Measurements from ENCODE around the gene STARD8. TPM values are rescaled to one million over a fixed set of nuclear protein-coding genes. Genes with fewer than 3 reads are reported as not detected.

Gene STARD8
- total and polyA plus RNA-seq, 7 donors: 0.92 to 10.7 (median 5.3) TPM

DNA sequence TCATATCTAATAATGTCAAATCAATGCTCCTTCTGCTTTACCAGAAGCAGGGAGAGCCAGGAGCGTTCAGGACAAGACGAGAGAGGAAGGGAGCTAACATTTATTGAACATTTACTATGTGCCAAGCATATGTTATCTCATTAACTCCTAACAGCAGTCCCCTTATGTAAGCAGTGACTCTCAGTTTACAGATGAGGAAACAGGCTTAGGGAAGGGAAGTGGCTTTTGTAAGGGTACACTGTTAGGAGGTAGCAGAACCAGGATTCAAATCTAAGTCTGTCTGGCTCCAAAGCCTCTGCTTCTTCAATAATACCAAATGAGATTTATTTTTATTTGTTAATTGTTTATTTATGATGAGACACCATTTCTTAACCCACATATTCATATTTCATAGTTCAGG lies 2.6 kb upstream of the STARD8 start:
- Histone ChIP-seq H3K27me3 (no peaks in the 10 kb centered on the region), H3K4me3 (no peak overlapping the region), H3K9me3 (no peaks in the 10 kb centered on the region), H3K36me3 (no peaks in the 10 kb centered on the region), H3K4me1 (peaks cover 0 to 10% (median 4%) of the 10 kb centered on the region in 4 donors), H3K27ac (no peak overlapping the region)
- WGBS, 2 donors: 85 to 92% methylated on average over 2 of the region's 2 CpGs
- DNase-seq: no peak
- intact Hi-C loops (cut with DNase I): no loop called here
- no peak for TF ChIP-seq EP300 (IDR thresholded peaks at IDR 0.05)
- no peak for TF ChIP-seq POLR2AphosphoS5 (IDR thresholded peaks at IDR 0.05)
- no peak for TF ChIP-seq POLR2A (IDR thresholded peaks at IDR 0.05)
- TF ChIP-seq, protein P1, sequence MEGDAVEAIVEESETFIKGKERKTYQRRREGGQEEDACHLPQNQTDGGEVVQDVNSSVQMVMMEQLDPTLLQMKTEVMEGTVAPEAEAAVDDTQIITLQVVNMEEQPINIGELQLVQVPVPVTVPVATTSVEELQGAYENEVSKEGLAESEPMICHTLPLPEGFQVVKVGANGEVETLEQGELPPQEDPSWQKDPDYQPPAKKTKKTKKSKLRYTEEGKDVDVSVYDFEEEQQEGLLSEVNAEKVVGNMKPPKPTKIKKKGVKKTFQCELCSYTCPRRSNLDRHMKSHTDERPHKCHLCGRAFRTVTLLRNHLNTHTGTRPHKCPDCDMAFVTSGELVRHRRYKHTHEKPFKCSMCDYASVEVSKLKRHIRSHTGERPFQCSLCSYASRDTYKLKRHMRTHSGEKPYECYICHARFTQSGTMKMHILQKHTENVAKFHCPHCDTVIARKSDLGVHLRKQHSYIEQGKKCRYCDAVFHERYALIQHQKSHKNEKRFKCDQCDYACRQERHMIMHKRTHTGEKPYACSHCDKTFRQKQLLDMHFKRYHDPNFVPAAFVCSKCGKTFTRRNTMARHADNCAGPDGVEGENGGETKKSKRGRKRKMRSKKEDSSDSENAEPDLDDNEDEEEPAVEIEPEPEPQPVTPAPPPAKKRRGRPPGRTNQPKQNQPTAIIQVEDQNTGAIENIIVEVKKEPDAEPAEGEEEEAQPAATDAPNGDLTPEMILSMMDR (IDR thresholded peaks at IDR 0.05): no peak

DNA sequence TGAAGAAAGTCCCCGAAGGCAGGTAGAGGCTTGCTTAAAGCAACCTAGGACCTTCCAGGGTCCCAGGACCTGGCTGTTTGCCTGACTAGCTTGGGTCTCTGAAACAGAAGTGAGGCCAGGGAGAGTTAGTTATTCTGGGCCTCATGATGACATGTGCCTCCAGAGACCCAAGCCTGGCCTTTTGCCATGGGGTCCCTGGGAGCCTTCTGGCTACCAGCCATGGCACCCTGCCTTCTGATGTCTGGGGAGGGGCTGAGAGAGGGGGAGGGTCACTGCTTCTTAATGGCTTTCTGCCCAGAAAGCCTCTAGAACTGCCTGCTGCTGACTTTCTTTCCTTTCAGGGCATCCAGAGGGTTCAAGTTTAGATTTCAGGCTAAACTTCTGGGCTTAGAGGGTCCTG lies 1.0 kb upstream of the STARD8 start:
- TF ChIP-seq, protein P1 (IDR thresholded peaks at IDR 0.05): no peak
- no peak for TF ChIP-seq POLR2AphosphoS5 (IDR thresholded peaks at IDR 0.05)
- TF ChIP-seq POLR2A (IDR thresholded peaks at IDR 0.05): no peak
- TF ChIP-seq EP300 (IDR thresholded peaks at IDR 0.05): no peak
- H3K27ac ChIP-seq: no peak overlapping the region
- 81 to 86% methylated on average over 1 of the region's 1 CpG for WGBS, 2 donors
- intact Hi-C loops (cut with DNase I): no loop called here
- H3K27me3 ChIP-seq: no peaks in the 10 kb centered on the region
- H3K9me3 ChIP-seq: no peaks in the 10 kb centered on the region
- H3K36me3 ChIP-seq: no peaks in the 10 kb centered on the region
- no peak for DNase-seq
- no peak overlapping the region for H3K4me3 ChIP-seq
- peaks cover 0 to 10% (median 4%) of the 10 kb centered on the region in 4 donors for H3K4me1 ChIP-seq

DNA sequence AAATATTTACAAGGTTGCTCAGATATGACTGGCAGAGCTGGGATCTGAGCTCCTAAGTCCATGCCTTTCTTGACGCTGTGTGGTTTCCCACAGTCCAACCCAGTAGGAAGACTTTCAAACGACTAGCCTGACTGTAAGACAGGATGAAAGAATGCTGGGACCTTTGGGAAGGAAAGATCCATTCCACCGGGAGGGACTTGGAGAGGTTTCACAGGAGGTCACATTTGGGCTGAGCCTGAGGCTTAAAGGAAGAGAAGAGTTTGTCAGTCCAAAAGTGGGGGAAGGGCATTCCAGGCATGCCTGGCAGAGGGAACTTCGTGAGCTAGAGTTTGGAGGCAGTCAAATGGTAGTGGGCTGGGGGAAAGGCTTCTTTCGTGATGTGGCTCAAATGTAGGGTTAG lies 1.5 kb downstream of the STARD8 start:
- H3K27ac ChIP-seq: no peak overlapping the region
- TF ChIP-seq, protein P1 (IDR thresholded peaks at IDR 0.05): no peak
- TF ChIP-seq POLR2A (IDR thresholded peaks at IDR 0.05): no peak
- TF ChIP-seq POLR2AphosphoS5 (IDR thresholded peaks at IDR 0.05): no peak
- TF ChIP-seq EP300 (IDR thresholded peaks at IDR 0.05): no peak
- H3K4me1 ChIP-seq: peaks cover 0 to 10% (median 4%) of the 10 kb centered on the region in 4 donors
- no peaks in the 10 kb centered on the region for H3K9me3 ChIP-seq
- H3K36me3 ChIP-seq: no peaks in the 10 kb centered on the region
- 39 to 57% methylated on average over 5 of the region's 5 CpGs for WGBS, 2 donors
- no peaks in the 10 kb centered on the region for H3K27me3 ChIP-seq
- H3K4me3 ChIP-seq: no peak overlapping the region
- intact Hi-C loops (cut with DNase I): no loop called here
- DNase-seq: no peak

DNA sequence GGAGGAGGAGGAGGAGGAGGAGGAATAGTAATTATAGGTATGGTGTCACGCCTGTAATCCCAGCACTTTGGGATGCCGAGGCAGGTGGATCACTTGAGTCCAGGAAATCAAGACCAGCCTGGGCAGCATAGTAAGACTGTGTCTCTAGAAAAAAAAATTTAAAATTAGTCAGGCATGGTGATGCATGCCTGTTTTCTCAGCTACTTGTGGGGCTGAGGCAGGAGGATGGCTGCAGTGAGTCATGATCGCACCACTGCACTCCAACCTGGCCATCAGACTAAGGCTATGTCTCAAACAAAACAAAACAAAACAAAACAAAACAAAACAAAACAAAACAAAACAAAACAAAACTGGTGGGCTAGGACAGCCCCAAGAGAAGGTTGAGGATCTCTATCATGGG lies 3.0 kb downstream of the STARD8 start:
- no peaks in the 10 kb centered on the region for H3K9me3 ChIP-seq
- intact Hi-C loops (cut with DNase I): no loop called here
- 63 to 86% methylated on average over 3 of the region's 3 CpGs for WGBS, 2 donors
- H3K4me3 ChIP-seq: no peak overlapping the region
- DNase-seq: no peak
- no peaks in the 10 kb centered on the region for H3K36me3 ChIP-seq
- peaks cover 0 to 10% (median 4%) of the 10 kb centered on the region in 4 donors for H3K4me1 ChIP-seq
- TF ChIP-seq EP300 (IDR thresholded peaks at IDR 0.05) (no peak), POLR2A (IDR thresholded peaks at IDR 0.05) (no peak), POLR2AphosphoS5 (IDR thresholded peaks at IDR 0.05) (no peak)
- TF ChIP-seq, protein P1 (IDR thresholded peaks at IDR 0.05): no peak
- no peaks in the 10 kb centered on the region for H3K27me3 ChIP-seq
- H3K27ac ChIP-seq: no peak overlapping the region

DNA sequence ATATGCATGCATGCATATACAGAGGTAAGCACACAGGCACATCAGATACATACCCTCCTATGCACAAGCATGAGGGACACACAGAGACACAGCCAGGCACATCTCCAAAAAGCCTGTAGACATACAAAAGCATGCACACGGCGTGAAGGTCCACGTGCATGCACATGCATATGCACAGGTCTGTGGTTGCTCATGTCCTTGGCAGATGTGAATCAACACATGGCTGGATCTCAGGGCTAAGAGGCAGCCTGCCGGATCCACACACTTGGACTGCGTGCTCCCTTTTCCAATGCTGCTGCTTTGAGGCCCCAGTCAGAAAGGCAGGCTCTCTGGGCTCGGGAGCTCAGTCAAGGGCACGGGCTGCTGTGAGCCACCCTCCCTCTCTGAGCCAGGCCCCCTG lies 3.6 kb downstream of the STARD8 start:
- Histone ChIP-seq H3K27me3 (no peaks in the 10 kb centered on the region), H3K4me3 (no peak overlapping the region), H3K9me3 (no peaks in the 10 kb centered on the region), H3K36me3 (no peaks in the 10 kb centered on the region), H3K4me1 (peaks cover 0 to 10% (median 4%) of the 10 kb centered on the region in 4 donors), H3K27ac (no peak overlapping the region)
- no peak for DNase-seq
- intact Hi-C loops (cut with DNase I): no loop called here
- 58 to 82% methylated on average over 7 of the region's 7 CpGs for WGBS, 2 donors
- TF ChIP-seq, protein P1 (IDR thresholded peaks at IDR 0.05): no peak
- TF ChIP-seq POLR2A (IDR thresholded peaks at IDR 0.05) (no peak), EP300 (IDR thresholded peaks at IDR 0.05) (no peak)
